ENCODE results near the gene MED12L.

The MED12L gene

DNA sequence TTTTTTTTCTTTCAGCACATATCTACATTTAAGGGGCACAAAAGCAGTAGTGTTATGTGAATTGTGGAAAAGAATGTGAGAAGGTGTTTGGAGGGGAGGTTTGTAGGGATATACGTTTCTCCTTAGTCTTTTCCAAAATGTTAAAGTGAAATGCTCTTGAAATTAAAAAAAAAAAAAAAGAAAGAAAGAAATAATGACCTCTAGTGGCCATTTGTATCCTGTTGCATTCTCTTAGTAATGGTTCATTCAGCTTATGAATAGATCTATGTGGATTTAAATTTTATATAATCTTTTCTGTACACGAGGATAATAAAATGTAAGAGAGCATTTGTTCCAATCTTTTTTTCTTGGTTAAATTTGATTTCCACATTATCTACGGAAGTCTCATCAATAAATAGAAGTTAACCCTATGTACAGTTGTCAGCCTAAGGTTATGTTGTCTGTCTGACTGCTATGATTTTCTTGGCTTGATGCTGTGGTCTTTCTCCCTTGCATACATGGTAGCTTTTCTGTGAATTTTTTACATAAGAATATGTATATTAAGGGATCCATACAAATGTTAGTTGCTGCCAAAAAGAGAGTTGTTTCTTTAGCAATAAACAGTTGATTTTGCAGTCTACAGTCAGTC, 242.2 kb downstream of the MED12L start (continued):
- no peak for TF ChIP-seq TOX (CRISPR knock-in tag; IDR thresholded peaks at IDR 0.05; ENCODE audit: borderline replicate concordance)

DNA sequence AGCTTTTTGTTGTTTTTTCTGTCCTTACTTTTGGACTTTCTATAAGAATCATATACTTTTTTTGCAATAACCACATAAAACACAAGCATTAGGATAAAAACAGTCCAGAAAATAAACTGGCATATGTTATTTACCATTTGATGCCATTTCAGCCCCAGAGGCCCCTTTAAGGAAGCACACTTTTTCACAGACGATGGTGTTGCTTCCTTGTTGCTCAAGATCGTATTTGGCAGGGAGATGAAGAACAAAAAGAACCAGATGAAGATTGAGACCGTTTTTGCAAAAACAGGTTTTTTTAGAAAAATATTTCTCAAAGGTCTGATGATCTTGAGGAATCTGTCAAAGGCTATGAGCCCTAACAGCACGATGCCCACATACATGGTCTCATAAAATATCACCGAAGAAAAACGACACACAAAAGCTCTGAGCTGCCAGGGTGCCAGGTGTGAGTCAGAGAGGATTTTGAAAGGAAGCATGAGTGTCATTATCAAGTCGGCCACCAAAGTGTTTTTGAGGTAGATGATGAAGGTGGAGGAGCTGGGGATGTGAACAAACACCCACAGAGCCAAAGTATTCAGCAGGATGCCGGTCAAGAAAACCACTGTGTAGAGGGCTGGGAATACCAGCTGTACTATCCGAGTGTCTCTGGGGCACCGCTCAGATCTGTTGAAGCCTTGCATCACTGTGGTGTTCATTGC, 243.0 kb downstream of the MED12L start:
- TF ChIP-seq ZNF70 (CRISPR knock-in tag; IDR thresholded peaks at IDR 0.05) (no peak), TOX (CRISPR knock-in tag; IDR thresholded peaks at IDR 0.05; ENCODE audit: borderline replicate concordance) (no peak), SNAI2 (CRISPR knock-in tag; IDR thresholded peaks at IDR 0.05) (no peak), ISL1 (CRISPR knock-in tag; IDR thresholded peaks at IDR 0.05) (no peak), CSRNP3 (CRISPR knock-in tag; IDR thresholded peaks at IDR 0.05) (no peak), OSR1 (CRISPR knock-in tag; IDR thresholded peaks at IDR 0.05) (no peak), ZNF565 (CRISPR knock-in tag; conservative IDR thresholded peaks at IDR 0.05; ENCODE audit: low read depth) (no peak), GLIS3 (CRISPR knock-in tag; IDR thresholded peaks at IDR 0.05) (no peak), TCF4 (CRISPR knock-in tag; IDR thresholded peaks at IDR 0.05; ENCODE audit: borderline replicate concordance) (no peak), ARNTL (CRISPR knock-in tag; IDR thresholded peaks at IDR 0.05; ENCODE audit: borderline replicate concordance, low read depth) (no peak)
- ATAC-seq = no peak

GRCh38 chr3:151329363-151329762, 243.9 kb downstream of the MED12L start, which contains the start of gene P2RY13:
Gene P2RY13, minus strand, starts transcription at chr3:151329549. Its CDS starts 21 bp downstream, at chr3:151329528.
- no peak for ATAC-seq
- TF ChIP-seq, protein P1, sequence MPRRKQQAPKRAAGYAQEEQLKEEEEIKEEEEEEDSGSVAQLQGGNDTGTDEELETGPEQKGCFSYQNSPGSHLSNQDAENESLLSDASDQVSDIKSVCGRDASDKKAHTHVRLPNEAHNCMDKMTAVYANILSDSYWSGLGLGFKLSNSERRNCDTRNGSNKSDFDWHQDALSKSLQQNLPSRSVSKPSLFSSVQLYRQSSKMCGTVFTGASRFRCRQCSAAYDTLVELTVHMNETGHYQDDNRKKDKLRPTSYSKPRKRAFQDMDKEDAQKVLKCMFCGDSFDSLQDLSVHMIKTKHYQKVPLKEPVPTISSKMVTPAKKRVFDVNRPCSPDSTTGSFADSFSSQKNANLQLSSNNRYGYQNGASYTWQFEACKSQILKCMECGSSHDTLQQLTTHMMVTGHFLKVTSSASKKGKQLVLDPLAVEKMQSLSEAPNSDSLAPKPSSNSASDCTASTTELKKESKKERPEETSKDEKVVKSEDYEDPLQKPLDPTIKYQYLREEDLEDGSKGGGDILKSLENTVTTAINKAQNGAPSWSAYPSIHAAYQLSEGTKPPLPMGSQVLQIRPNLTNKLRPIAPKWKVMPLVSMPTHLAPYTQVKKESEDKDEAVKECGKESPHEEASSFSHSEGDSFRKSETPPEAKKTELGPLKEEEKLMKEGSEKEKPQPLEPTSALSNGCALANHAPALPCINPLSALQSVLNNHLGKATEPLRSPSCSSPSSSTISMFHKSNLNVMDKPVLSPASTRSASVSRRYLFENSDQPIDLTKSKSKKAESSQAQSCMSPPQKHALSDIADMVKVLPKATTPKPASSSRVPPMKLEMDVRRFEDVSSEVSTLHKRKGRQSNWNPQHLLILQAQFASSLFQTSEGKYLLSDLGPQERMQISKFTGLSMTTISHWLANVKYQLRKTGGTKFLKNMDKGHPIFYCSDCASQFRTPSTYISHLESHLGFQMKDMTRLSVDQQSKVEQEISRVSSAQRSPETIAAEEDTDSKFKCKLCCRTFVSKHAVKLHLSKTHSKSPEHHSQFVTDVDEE (CRISPR knock-in tag; IDR thresholded peaks at IDR 0.05) = no peak

- ATAC-seq = no peak
- TF ChIP-seq RARB (CRISPR knock-in tag; IDR thresholded peaks at IDR 0.05) (no peak), PPARA (CRISPR knock-in tag; IDR thresholded peaks at IDR 0.05; ENCODE audit: borderline replicate concordance) (no peak), ZNF70 (CRISPR knock-in tag; IDR thresholded peaks at IDR 0.05) (no peak), CSDC2 (CRISPR knock-in tag; IDR thresholded peaks at IDR 0.05) (no peak), ZC3H10 (CRISPR knock-in tag; IDR thresholded peaks at IDR 0.05) (no peak), OSR1 (CRISPR knock-in tag; IDR thresholded peaks at IDR 0.05) (no peak), ISL1 (CRISPR knock-in tag; IDR thresholded peaks at IDR 0.05) (no peak), ZFP30 (CRISPR knock-in tag; IDR thresholded peaks at IDR 0.05) (no peak)
These were observed 244.9 kb downstream of the MED12L start for GRCh38 chr3:151330379-151330778.

DNA sequence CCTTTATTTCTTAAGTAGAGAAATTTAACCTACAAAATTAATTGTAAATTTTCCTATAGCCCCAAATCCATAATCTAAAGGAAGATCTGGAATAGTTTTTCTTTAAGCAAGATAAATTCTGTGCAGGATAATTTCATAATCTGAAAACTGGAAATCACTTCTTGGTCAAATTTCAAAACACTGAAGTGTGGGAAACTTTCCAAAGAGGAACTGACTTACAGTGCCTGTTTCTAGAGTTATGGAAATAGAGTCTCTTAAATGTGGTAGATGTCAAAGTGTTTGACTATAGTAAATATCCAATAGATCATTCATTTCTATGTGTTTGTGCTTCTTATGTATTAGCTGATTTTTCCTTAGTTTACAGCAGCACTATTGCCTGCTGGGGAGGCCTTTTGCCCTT, 245.4 kb downstream of the MED12L start:
- TF ChIP-seq TOX (CRISPR knock-in tag; IDR thresholded peaks at IDR 0.05; ENCODE audit: borderline replicate concordance) = no peak
- TF ChIP-seq POU6F1 (CRISPR knock-in tag; IDR thresholded peaks at IDR 0.05; ENCODE audit: borderline replicate concordance, low read depth) = no peak
- TF ChIP-seq GLIS3 (CRISPR knock-in tag; IDR thresholded peaks at IDR 0.05) = no peak
- TF ChIP-seq TCF4 (CRISPR knock-in tag; IDR thresholded peaks at IDR 0.05; ENCODE audit: borderline replicate concordance) = no peak
- TF ChIP-seq BACH2 (CRISPR knock-in tag; IDR thresholded peaks at IDR 0.05; ENCODE audit: borderline replicate concordance) = no peak
- no peak for TF ChIP-seq ZC3H10 (CRISPR knock-in tag; IDR thresholded peaks at IDR 0.05)
- TF ChIP-seq SNAI2 (CRISPR knock-in tag; IDR thresholded peaks at IDR 0.05) = no peak
- TF ChIP-seq PPARA (CRISPR knock-in tag; IDR thresholded peaks at IDR 0.05; ENCODE audit: borderline replicate concordance) = no peak
- TF ChIP-seq CSRNP3 (CRISPR knock-in tag; IDR thresholded peaks at IDR 0.05) = no peak
- no peak for TF ChIP-seq RARB (CRISPR knock-in tag; IDR thresholded peaks at IDR 0.05)
- no peak for TF ChIP-seq ARNTL (CRISPR knock-in tag; IDR thresholded peaks at IDR 0.05; ENCODE audit: borderline replicate concordance, low read depth)
- no peak for TF ChIP-seq ZNF70 (CRISPR knock-in tag; IDR thresholded peaks at IDR 0.05)
- TF ChIP-seq ZFP3 (CRISPR knock-in tag; IDR thresholded peaks at IDR 0.05) = no peak
- no peak for ATAC-seq
